ENCODE data around the gene MPND.

MPND gene

DNA sequence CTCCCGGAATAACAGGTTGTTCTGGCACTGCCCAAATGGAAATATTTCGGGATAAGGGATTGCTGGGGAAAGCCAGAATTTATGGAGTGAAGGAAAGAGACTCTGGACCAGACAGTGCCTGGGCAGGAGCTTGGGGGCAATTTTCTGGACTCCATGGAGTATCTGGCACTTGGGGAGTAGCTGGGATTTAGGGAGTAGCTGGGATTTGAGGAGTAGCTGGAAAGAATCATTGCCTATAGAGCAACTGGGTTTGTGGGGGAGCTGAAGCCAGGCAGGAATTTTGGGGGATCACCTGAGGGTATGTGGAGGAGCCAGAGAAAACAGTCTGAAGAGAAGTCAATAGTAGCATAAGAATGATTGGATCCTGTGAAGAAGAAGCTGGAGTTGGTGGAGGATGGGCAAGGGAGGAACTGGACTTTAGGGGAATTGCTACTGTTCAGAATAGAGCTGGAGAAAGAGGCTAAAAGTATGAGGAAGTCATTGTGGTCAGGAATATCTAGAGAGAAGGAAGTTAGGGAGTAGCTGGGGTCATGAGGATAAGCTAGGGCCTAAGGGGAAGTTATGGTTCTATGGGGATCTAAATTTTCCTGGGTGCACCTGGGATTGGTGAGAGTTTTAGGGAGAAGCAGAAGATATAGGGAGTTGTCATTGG is 24.2 kb upstream of the MPND start:
- DNase-seq (ENCODE audit: low read depth in 2 of 2, low spot score in 1 of 2), result no peak

DNA sequence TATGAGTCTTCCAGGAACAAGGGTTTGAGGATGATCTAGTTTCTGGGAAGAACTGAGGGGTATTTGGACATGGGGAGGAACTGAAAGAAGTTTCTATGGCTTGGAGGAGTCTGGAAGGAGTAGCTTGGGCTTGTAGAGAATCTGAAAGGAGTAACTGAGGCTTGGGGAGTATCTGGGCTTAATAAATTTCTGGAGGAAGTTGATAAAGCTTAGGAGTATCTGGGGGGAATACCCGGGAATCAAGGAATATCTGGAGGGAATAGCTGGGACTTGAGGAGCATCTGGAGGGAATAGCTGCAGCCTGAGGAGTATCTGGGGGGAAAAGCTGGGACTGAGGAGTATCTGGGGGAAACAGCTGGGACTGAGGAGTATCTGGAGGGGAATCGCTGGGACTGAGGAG is 22.9 kb upstream of the MPND start:
- DNase-seq (ENCODE audit: low read depth in 2 of 2, low spot score in 1 of 2), result no peak

- DNase-seq (ENCODE audit: low read depth in 2 of 2, low spot score in 1 of 2), result no peak
These were observed 20.3 kb upstream of the MPND start for GRCh38 chr19:4322942-4323665.

DNA sequence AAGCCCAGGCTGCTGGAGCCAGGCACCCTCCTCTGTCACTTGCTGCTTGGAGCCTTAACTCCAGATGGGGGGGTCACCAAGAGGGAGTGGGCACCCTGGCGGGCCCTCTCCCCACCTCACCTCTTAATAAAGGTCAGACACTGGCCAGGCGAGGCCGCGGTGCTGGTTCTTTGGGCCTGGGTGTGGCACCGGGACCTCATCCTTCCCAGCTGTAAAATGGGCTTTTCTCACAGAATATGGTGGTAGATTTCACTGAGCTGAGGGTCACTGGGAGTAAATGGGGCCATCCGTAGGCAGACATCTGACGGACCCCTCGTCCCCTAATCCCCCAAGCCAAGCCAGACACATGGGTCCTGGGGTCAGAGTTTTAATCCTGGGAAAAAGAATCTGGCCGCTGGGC is 19.7 kb upstream of the MPND start:
- DNase-seq (ENCODE audit: low read depth in 2 of 2, low spot score in 1 of 2), result no peak

DNA sequence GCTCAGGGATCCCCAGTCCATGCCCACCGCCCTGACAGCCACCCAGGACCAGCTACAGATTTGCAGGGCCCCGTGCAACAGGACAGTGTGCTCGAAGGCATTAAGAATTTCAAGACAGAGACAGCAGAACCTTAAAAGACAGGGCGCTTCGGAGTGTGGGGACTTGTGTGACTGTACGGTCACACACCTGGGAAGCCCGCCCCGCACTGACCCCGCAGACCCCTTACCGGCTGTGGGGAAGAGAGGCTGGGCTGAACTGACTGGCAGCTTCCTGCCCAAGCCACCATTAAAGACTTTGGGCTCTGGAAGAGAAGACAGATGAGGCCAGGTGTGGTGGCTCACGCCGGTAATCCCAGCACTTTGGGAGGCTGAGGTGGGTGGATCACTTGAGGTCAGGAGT is 19.1 kb upstream of the MPND start:
- no peak for DNase-seq (ENCODE audit: low read depth in 2 of 2, low spot score in 1 of 2)

DNA sequence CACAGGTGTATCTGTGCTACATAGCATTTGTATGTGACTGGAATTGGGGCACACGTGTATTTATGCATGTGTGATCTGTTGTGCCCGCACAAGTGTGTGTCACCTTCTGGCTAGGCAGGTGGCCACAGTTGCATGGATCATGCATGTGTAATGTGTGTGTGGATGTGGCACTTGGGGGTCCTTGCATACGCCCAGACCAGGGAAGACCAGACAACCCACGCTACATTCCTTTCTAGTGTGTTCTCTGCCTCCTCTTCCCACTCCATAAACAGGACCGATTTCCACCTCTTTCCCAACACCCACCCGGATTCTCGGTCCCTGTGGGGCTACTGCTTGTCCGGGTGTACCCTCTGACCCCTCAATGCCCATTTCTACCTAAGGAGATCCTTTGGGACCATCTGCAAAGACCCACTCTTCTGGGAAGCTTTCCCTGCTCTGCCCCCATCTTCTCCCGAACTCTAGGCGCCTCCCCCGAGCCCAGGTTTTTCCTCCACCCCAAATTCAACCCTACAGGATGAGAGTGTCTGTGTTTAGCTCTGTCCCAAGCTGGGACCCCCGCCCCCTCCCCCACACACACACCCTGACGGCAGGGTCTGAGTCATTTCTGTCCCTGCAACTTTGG is 17.0 kb upstream of the MPND start:
- DNase-seq (ENCODE audit: low read depth in 2 of 2, low spot score in 1 of 2), result no peak

- no peak for DNase-seq (ENCODE audit: low read depth in 2 of 2, low spot score in 1 of 2)
These were observed 16.5 kb upstream of the MPND start for GRCh38 chr19:4326837-4327251.

GRCh38 chr19:4327252-4327876 is 16.0 kb upstream of the MPND start:
- peak; percentile 41 to 49 for DNase-seq (ENCODE audit: low read depth in 2 of 2, low spot score in 1 of 2)

- no peak for DNase-seq (ENCODE audit: low read depth in 2 of 2, low spot score in 1 of 2)
These were observed 15.5 kb upstream of the MPND start for GRCh38 chr19:4327877-4328242.

DNA sequence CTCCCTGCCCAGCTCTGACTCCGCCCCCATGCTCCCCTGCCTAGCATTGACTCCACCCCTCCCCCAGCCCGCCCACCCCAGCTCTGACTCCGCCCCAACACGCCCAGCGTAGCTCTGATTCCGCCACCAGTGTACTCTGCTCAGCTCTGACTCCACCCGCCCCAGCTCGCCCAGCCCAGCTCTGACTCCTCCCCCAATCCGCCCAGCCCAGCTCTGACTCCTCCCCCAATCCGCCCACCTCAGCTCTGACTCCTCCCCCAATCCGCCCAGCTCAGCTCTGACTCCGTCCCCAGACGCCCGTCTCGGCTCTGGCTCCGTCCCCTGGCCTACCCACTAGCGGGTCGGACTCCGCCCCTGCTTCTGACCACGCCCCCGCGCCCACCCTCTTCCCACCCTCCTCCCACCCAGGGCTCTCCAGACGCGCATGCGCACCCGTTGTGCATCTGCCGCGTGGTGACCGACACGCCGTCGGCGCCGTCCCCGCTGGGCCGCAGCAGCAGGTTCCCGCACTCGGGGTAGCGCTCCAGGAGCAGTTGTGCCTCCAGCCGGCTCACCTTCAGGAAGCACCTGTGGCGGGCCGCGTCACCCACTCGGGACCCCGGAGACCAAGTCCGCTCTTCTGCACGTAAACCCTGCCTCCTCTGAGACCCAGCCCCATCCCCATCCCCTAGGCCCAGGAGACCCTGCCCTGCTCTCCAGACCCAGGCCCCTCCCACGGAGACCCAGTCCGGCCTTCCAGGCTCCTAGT is 14.9 kb upstream of the MPND start:
- peak; percentile 94 to 97 for DNase-seq (ENCODE audit: low read depth in 2 of 2, low spot score in 1 of 2)

GRCh38 chr19:4328991-4329681 is 14.2 kb upstream of the MPND start:
- peak in 1 of 2 donors; percentile 32 for DNase-seq (ENCODE audit: low read depth in 2 of 2, low spot score in 1 of 2)

- no peak for DNase-seq (ENCODE audit: low read depth in 2 of 2, low spot score in 1 of 2)
These were observed 13.5 kb upstream of the MPND start for GRCh38 chr19:4329858-4330257.

DNA sequence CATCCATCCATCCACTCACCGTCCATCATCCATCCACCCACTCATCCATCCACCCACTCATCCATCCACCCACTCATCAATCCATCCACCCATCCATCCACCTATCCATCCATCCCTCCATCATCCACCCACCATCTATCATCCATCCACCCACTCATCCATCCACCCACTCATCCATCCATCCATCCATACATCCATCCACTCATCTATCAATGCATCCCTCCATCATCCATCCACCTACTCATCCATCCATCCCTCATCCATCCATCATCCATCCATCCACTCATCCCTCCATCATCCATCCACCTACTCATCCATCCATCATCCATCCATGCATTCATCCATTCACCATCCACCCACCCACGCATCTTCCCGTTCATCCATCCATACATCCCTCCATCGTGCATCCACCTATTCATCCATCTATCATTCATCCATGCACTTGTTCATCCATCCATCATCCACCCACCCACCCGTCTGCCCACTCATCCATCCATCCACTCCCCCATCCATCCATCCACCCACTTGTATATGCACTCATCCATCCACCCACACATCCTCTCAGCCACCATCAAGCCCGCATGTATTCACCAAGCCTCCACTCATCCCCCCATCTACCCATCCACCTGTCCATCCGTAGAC is 8.3 kb upstream of the MPND start:
- DNase-seq (ENCODE audit: low read depth in 2 of 2, low spot score in 1 of 2), result no peak

GRCh38 chr19:4337906-4338440 is 5.4 kb upstream of the MPND start:
- DNase-seq (ENCODE audit: low read depth in 2 of 2, low spot score in 1 of 2), result no peak

DNA sequence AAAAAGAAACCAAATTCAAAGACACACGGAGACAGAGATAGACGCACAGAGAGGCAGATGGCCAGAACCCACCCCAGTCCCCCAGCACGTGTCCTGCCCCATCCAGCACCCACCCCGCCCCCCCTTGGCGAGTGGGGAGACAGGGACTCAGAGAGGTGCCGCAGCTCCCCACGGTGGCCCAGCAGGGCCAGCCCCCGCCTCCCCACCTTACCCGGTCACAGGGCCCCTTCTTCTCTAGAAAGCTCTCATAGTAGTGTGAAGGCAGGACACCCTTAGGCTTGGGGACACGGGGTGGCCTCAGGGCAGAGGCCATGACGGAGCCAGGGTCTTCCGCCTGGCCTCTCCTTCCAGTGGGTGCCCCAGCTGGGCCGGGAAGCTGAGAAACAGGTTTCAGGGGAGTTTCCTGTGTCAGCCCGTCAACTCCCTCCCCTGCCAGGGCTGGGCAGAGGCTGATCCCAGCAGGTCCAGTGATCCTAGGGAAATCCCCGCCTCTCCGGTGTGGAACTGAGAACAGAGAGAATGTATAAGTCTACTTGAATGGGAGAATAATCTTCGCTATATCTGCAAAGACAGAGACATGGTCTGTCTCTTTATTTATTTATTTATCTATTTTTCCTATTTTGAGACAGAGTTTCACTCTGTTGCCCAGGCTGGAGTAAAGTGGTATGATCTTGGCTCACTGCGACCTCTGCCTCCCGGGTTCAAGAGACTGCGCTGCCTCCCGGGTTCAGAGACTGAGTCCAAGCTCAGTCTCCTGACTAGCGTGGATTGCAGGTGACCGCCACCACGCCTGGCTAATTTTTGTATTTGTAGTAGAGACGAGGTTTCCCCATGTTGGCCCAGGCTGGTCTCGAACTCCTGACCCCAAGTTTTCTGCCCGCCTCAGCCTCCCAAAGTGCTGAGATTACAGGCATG is 4.7 kb upstream of the MPND start, which contains the start of gene STAP2:
Gene STAP2, minus strand, starts transcription at position 387 of the 915 bp plus-strand sequence. Its CDS starts 74 bp downstream, at position 313.
- DNase-seq (ENCODE audit: low read depth in 2 of 2, low spot score in 1 of 2), result no peak

DNA sequence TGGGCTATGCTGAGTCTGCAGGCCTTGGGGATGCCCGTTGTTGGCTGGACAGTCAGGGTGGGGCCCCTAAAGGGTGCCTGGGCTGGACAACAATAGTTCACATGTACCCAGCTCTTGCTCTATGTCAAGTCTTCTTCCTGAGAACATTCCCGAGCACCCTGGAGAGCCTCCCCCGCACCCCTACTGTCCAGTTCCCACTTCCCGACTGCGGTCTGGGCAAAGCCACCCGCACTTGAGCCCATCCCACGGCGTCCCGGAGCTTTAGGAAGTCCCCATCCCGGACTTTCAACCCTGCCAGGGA is 1.1 kb upstream of the MPND start:
- DNase-seq (ENCODE audit: low read depth in 2 of 2, low spot score in 1 of 2), result no peak

DNA sequence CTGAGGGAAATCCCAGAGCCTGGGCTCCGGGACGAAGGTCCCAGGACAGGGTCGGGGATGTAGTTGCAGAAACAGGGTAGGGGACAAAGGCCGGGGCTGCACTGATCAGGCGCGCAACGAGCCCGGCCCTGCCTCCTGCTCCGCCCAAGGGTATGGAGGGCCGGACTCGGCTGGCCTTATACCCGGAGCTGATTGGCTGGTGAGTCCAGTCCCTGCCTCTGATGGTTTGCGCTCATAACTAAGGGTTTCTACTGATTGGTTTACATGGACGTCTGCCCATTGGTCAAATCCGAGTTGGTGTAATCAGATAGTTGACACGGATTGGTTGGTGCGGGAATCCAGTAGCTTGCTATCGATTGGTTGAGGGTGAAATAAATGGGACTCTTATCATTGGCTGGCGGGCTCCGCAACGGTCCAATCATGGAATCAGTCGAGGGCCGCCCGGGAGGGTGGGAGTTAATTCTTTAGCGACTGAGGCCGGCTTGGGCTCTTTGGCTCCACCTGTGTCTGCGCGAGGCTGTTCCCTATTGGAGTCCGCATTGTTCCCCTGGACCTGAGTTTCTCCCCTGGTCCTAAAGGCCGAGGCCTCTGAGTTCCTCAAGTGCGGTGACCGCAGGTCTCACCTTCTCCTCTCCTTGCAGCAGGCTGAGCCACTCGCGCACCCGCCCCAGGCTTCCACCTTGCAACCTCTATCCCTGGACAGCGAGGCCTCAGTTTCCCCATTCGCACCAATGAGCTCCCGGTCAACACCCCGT is 570 bp upstream of the MPND start:
- peak; percentile 68 to 77 for DNase-seq (ENCODE audit: low read depth in 2 of 2, low spot score in 1 of 2)

- no peak for DNase-seq (ENCODE audit: low read depth in 2 of 2, low spot score in 1 of 2)
These were observed 2.1 kb downstream of the MPND start for GRCh38 chr19:4345342-4346019.

Measured in stimulated activated CD8-positive, alpha-beta memory T cell treated with anti-CD3 and anti-CD28 coated beads, Interleukin-4, amount 100 ng/mL, for 4 hours (primary cell).